Forelimb muscle (tissue), 1 donor: Measurements from ENCODE around the gene STARD7. TPM values are rescaled to one million over a fixed set of nuclear protein-coding genes. Genes with fewer than 3 reads are reported as not detected.

Source experiments
- DNase-seq: peaks from one replicate; pipeline ENCODE4 v3.0.0-alpha.2; 2013; ENCODE audit warnings: low read depth
- polyA plus RNA-seq: library from polyadenylated mRNA; unstranded; fragments of 120-200 nt; gene quantifications from one replicate; pipeline ENCODE4 v1.2.1, GENCODE V29; 2013; ENCODE audit not compliant: insufficient read length

Gene STARD7
- polyA plus RNA-seq, 1 donor: 105 TPM

GRCh38 chr2:96136129-96136720 is 72.4 kb downstream of the STARD7 start:
- DNase-seq: no peak

- no peak for DNase-seq
Observed at GRCh38 chr2:96135621-96136020, 73.0 kb downstream of the STARD7 start.

GRCh38 chr2:96135171-96135570 is 73.5 kb downstream of the STARD7 start:
- DNase-seq: no peak

Other genes starting within 250 kb of the STARD7 start
- 30.7 TPM for gene ANKRD36C, start 217.0 kb downstream of the STARD7 start, polyA plus RNA-seq
- 5.6 TPM for gene GPAT2, start 173.9 kb downstream of the STARD7 start, polyA plus RNA-seq
- gene ADRA2B, start 92.3 kb downstream of the STARD7 start, polyA plus RNA-seq: 2.1 TPM
- not detected for gene ASTL, start 70.3 kb downstream of the STARD7 start, polyA plus RNA-seq
- 3.6 TPM for gene DUSP2, start 63.4 kb downstream of the STARD7 start, polyA plus RNA-seq
- gene TMEM127, start 57.2 kb upstream of the STARD7 start, polyA plus RNA-seq: 24.6 TPM
- gene CIAO1, start 57.4 kb upstream of the STARD7 start, polyA plus RNA-seq: 42.5 TPM
- 91.7 TPM for gene SNRNP200, start 96.7 kb upstream of the STARD7 start, polyA plus RNA-seq
- 3.0 TPM for gene ITPRIPL1, start 116.5 kb upstream of the STARD7 start, polyA plus RNA-seq
- gene NCAPH, start 126.9 kb upstream of the STARD7 start, polyA plus RNA-seq: 6.9 TPM